Activated naive CD8-positive, alpha-beta T cell treated with anti-CD3 and anti-CD28 coated beads, Interleukin-2, amount 50 U/mL, for 24 hours (primary cell): ENCODE results near the gene CKM.
"Not testable (repeated sequence)": the region's sequence is repeated elsewhere in the genome, so short reads cannot be mapped to it uniquely, and the experiment has no call there.

Experiments
- ATAC-seq: fragments of 150-1000 bp; cut with Tn5 transposase; one replicate; pipeline ENCODE4 v1.10.0; 2021
- DNase-seq: peaks from one replicate; pipeline ENCODE4 v3.0.0; 2021
- H3K27ac Mint-ChIP-seq: one replicate; pipeline ENCODE4 v1.8.0; 2021; ENCODE audit warnings: mild to moderate bottlenecking, mixed read lengths
- H3K27me3 Mint-ChIP-seq: one replicate; pipeline ENCODE4 v1.8.0; 2021; ENCODE audit warnings: mixed read lengths
- H3K36me3 Mint-ChIP-seq: one replicate; pipeline ENCODE4 v1.8.0; 2021; ENCODE audit warnings: low read depth, mixed read lengths
- H3K4me1 Mint-ChIP-seq: one replicate; pipeline ENCODE4 v1.8.0; 2021; ENCODE audit warnings: mixed read lengths
- H3K4me3 Mint-ChIP-seq: one replicate; pipeline ENCODE4 v1.8.0; 2021; ENCODE audit warnings: mild to moderate bottlenecking, moderate library complexity, mixed read lengths
- H3K9me3 Mint-ChIP-seq: one replicate; pipeline ENCODE4 v1.8.0; 2021; ENCODE audit warnings: mixed read lengths

CKM gene

DNA sequence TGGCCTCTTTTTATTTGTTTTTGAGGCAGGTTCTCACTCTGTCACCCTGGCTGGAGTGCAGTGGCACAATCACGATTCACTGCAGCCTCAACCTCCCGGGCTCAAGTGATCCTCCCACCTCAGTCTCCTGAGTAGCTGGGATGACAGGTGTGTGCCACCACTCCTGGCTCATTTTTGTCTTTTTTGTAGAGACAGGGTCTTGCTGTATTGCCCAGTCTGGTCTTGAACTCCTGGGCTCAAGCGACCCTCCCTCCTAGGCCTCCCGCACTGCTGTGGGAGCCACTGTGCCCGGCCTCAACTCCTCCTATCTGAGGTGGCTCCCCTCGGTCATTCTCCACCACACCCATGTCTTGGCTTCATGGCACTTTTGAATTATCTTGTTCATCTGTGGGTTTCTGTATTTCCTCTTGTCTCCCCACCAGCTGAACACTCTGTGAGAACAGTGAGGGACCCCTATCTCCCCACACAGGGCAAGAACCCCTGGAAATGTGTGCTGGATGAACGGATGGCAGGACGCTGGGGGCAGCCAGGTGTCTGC, 7.9 kb downstream of the CKM start:
- DNase-seq (no peak), ATAC-seq (no peak)
- H3K4me3 Mint-ChIP-seq = no peak overlapping the region
- H3K27ac Mint-ChIP-seq = no peak overlapping the region
- H3K36me3 Mint-ChIP-seq = no peaks in the 10 kb centered on the region
- H3K9me3 Mint-ChIP-seq = no peaks in the 10 kb centered on the region
- no peaks in the 10 kb centered on the region for H3K4me1 Mint-ChIP-seq
- peaks cover 47% of the 10 kb centered on the region for H3K27me3 Mint-ChIP-seq

- not testable (repeated sequence) for H3K27ac Mint-ChIP-seq
Observed at GRCh38 chr19:45312285-45312684, 10.4 kb downstream of the CKM start.

GRCh38 chr19:45311621-45312020, 11.1 kb downstream of the CKM start:
- ATAC-seq (no peak), DNase-seq (no peak)
- peaks cover 26% of the 10 kb centered on the region for H3K27me3 Mint-ChIP-seq
- no peak overlapping the region for H3K4me3 Mint-ChIP-seq
- H3K27ac Mint-ChIP-seq = no peak overlapping the region
- H3K36me3 Mint-ChIP-seq = no peaks in the 10 kb centered on the region
- H3K9me3 Mint-ChIP-seq = no peaks in the 10 kb centered on the region
- no peaks in the 10 kb centered on the region for H3K4me1 Mint-ChIP-seq

More at GRCh38 chr19:45312285-45312684, 10.4 kb downstream of the CKM start:
- not testable (repeated sequence) for DNase-seq, H3K4me1 Mint-ChIP-seq, H3K4me3 Mint-ChIP-seq, H3K36me3 Mint-ChIP-seq, H3K9me3 Mint-ChIP-seq, ATAC-seq
- peaks cover 31% of the 10 kb centered on the region for H3K27me3 Mint-ChIP-seq

DNA sequence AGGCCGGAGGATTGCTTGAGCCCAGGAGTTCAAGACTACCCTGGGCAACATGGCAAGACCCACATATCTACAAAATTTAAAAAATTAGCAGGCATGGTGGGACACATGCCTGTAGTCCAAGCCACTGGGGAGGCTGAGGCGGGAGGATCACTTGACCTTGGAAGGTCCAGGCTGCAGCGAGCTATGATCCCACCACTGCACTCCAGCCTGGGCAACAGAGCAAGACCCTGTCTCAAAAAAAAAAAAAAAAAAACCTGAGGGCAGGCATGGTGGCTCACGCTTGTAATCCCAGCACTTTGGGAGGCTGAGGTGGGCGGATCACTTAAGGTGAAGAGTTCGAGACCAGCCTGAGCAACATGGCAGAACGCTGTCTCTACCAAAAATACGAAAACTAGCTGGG, 13.4 kb downstream of the CKM start:
- not testable (repeated sequence) for H3K9me3 Mint-ChIP-seq, H3K4me3 Mint-ChIP-seq, H3K27ac Mint-ChIP-seq, DNase-seq, H3K4me1 Mint-ChIP-seq, ATAC-seq, H3K36me3 Mint-ChIP-seq
- peaks cover 12% of the 10 kb centered on the region for H3K27me3 Mint-ChIP-seq

DNA sequence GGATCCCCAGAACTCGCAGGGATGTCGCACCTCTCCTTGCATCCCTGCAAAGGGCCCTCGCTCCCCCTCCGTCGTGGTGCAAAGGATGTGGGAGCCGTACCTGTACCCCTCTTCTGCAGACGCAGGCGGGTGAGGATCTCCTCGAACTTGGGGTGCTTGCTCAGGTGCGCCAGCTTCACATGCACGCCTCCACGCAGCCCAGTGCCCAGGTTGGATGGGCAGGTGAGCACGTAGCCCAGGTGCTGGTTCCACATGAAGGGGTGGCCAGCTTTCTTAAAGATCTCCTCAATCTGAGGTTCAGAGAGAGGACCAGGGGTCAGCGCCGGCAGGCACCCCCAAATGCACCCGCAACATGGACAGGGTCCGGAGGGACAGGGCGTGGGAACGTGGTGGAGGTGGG, 15.3 kb downstream of the CKM start:
- no peak for DNase-seq
- H3K4me3 Mint-ChIP-seq = no peak overlapping the region
- no peaks in the 10 kb centered on the region for H3K4me1 Mint-ChIP-seq
- no peaks in the 10 kb centered on the region for H3K9me3 Mint-ChIP-seq
- H3K27ac Mint-ChIP-seq = no peak overlapping the region
- no peaks in the 10 kb centered on the region for H3K36me3 Mint-ChIP-seq
- no peaks in the 10 kb centered on the region for H3K27me3 Mint-ChIP-seq
- ATAC-seq = no peak

- Mint-ChIP-seq H3K27me3 (no peaks in the 10 kb centered on the region), H3K4me1 (no peaks in the 10 kb centered on the region), H3K36me3 (no peaks in the 10 kb centered on the region), H3K4me3 (no peak overlapping the region), H3K9me3 (no peaks in the 10 kb centered on the region), H3K27ac (no peak overlapping the region)
- ATAC-seq (no peak), DNase-seq (no peak)
Observed at GRCh38 chr19:45306518-45307027, 16.1 kb downstream of the CKM start.

GRCh38 chr19:45306040-45306439, 16.6 kb downstream of the CKM start:
- ATAC-seq (no peak), DNase-seq (no peak)
- Mint-ChIP-seq H3K27ac (no peak overlapping the region), H3K4me3 (no peak overlapping the region), H3K27me3 (no peaks in the 10 kb centered on the region), H3K9me3 (no peaks in the 10 kb centered on the region), H3K36me3 (no peaks in the 10 kb centered on the region), H3K4me1 (no peaks in the 10 kb centered on the region)

DNA sequence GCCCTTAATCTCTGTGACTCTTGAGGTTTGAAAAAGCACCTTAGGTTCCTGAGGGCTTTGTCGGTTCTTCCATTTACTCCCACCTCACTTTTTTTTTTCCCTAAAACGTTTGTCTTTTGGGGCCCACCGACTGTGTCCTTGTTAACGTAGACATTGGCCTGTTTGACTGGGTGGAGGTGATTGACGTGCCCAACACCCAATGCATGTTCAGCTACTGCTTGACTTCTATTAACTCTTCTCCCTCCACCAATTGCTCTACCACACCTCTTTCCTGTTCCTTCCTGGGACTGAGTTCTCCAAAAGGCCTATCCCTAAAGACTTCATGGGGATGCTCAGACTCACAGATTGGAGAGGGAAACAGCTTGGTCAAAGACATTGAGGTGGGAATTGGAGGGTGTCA, 17.3 kb downstream of the CKM start:
- ATAC-seq (no peak), DNase-seq (no peak)
- Mint-ChIP-seq H3K9me3 (no peaks in the 10 kb centered on the region), H3K4me3 (no peak overlapping the region), H3K27ac (no peak overlapping the region), H3K27me3 (no peaks in the 10 kb centered on the region), H3K36me3 (no peaks in the 10 kb centered on the region), H3K4me1 (no peaks in the 10 kb centered on the region)

GRCh38 chr19:45305007-45305406, 17.7 kb downstream of the CKM start:
- ATAC-seq = no peak
- no peak overlapping the region for H3K27ac Mint-ChIP-seq
- H3K4me3 Mint-ChIP-seq = no peak overlapping the region

GRCh38 chr19:45304141-45304926, 18.3 kb downstream of the CKM start:
- DNase-seq (no peak), ATAC-seq (no peak)
- Mint-ChIP-seq H3K4me3 (no peak overlapping the region), H3K9me3 (no peaks in the 10 kb centered on the region), H3K36me3 (peaks cover 2% of the 10 kb centered on the region), H3K4me1 (no peaks in the 10 kb centered on the region), H3K27me3 (no peaks in the 10 kb centered on the region), H3K27ac (no peak overlapping the region)

More at GRCh38 chr19:45305007-45305406, 17.7 kb downstream of the CKM start:
- H3K4me1 Mint-ChIP-seq = no peaks in the 10 kb centered on the region
- no peaks in the 10 kb centered on the region for H3K9me3 Mint-ChIP-seq
- DNase-seq = no peak
- H3K36me3 Mint-ChIP-seq = peaks cover 2% of the 10 kb centered on the region
- no peaks in the 10 kb centered on the region for H3K27me3 Mint-ChIP-seq

- Mint-ChIP-seq H3K27ac (no peak overlapping the region), H3K4me1 (no peaks in the 10 kb centered on the region)
- ATAC-seq = no peak
Observed at GRCh38 chr19:45303269-45304060, 19.2 kb downstream of the CKM start.

GRCh38 chr19:45302416-45302815, 20.3 kb downstream of the CKM start:
- H3K36me3 Mint-ChIP-seq = peaks cover 2% of the 10 kb centered on the region
- H3K4me3 Mint-ChIP-seq = no peak overlapping the region
- no peak for ATAC-seq
- H3K9me3 Mint-ChIP-seq = no peaks in the 10 kb centered on the region
- DNase-seq = no peak
- no peaks in the 10 kb centered on the region for H3K4me1 Mint-ChIP-seq
- H3K27ac Mint-ChIP-seq = no peak overlapping the region
- no peaks in the 10 kb centered on the region for H3K27me3 Mint-ChIP-seq

More at GRCh38 chr19:45303269-45304060, 19.2 kb downstream of the CKM start:
- Mint-ChIP-seq H3K9me3 (no peaks in the 10 kb centered on the region), H3K36me3 (peaks cover 2% of the 10 kb centered on the region), H3K27me3 (no peaks in the 10 kb centered on the region), H3K4me3 (no peak overlapping the region)
- DNase-seq = no peak

DNA sequence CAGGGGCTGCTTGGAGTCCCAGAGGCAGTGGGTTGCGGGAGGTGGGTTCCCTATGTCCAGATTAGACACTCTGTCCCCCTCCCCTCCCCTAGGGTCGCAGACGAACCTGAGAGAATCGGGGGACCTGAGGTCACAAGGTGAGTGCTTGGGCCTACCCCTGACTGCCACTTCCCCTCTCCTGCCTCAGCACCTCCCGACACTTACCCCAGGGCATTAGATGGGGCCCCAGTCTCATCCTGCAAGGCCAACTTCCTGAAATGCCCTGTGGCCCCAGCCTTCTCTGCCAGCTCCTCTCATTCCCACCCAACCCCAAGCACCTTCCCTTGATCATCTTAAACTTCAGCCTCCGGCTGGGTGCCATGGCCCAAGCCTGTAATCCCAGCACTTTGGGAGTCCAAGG, 23.0 kb downstream of the CKM start:
- DNase-seq (no peak), ATAC-seq (no peak)
- Mint-ChIP-seq H3K27me3 (no peaks in the 10 kb centered on the region), H3K36me3 (peaks cover 8% of the 10 kb centered on the region), H3K27ac (no peak overlapping the region), H3K4me3 (no peak overlapping the region), H3K4me1 (no peaks in the 10 kb centered on the region), H3K9me3 (no peaks in the 10 kb centered on the region)

GRCh38 chr19:45298264-45298663, 24.4 kb downstream of the CKM start:
- DNase-seq (no peak), ATAC-seq (no peak)
- H3K4me1 Mint-ChIP-seq = peaks cover 9% of the 10 kb centered on the region
- H3K9me3 Mint-ChIP-seq = no peaks in the 10 kb centered on the region
- H3K27me3 Mint-ChIP-seq = no peaks in the 10 kb centered on the region
- no peak overlapping the region for H3K27ac Mint-ChIP-seq
- H3K4me3 Mint-ChIP-seq = no peak overlapping the region
- H3K36me3 Mint-ChIP-seq = peaks cover 12% of the 10 kb centered on the region

DNA sequence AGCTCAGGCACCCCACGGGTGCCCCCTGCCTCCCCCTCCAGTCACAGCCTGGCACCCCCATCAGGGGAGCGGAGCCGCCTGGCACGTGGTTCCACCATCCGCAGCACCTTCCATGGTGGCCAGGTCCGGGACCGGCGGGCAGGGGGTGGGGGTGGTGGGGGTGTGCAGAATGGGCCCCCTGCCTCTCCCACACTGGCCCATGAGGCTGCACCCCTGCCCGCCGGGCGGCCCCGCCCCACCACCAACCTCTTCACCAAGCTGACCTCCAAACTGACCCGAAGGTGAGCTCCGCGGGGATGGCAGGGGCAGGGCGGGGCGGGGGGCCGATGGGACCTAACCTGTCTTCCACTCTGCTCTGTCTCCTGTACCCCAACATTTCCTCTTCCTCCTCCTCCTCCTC, 25.0 kb downstream of the CKM start:
- Mint-ChIP-seq H3K4me3 (no peak overlapping the region), H3K36me3 (peaks cover 14% of the 10 kb centered on the region), H3K9me3 (no peaks in the 10 kb centered on the region), H3K4me1 (peaks cover 9% of the 10 kb centered on the region), H3K27me3 (no peaks in the 10 kb centered on the region), H3K27ac (no peak overlapping the region)
- DNase-seq = no peak
- ATAC-seq = no peak
